Activated naive CD4-positive, alpha-beta T cell treated with anti-CD3 and anti-CD28 coated beads, Interleukin-2, amount 50 U/mL, for 16 hours (primary cell): ENCODE data around the gene TMSB10.

Source experiments
- DNase-seq: peaks from one replicate; pipeline ENCODE4 v3.0.0-alpha.2; 2020

TMSB10 gene

GRCh38 chr2:84880645-84881521, 24.6 kb upstream of the TMSB10 start, which contains the start of gene TRABD2A:
Gene TRABD2A, minus strand, starts transcription at chr2:84881084. Its CDS starts 45 bp downstream, at chr2:84881039.
- peak; percentile 64 for DNase-seq

GRCh38 chr2:84881581-84882413, 23.7 kb upstream of the TMSB10 start:
- DNase-seq = peak; percentile 89

GRCh38 chr2:84882414-84882738, 23.1 kb upstream of the TMSB10 start:
- no peak for DNase-seq

GRCh38 chr2:84882775-84883550, 22.5 kb upstream of the TMSB10 start:
- no peak for DNase-seq

- no peak for DNase-seq
Measured at GRCh38 chr2:84884449-84884848, 21.0 kb upstream of the TMSB10 start.

GRCh38 chr2:84885111-84885510, 20.3 kb upstream of the TMSB10 start:
- no peak for DNase-seq

- no peak for DNase-seq
Measured at GRCh38 chr2:84886791-84887190, 18.7 kb upstream of the TMSB10 start.

GRCh38 chr2:84888401-84889276, 16.8 kb upstream of the TMSB10 start:
- DNase-seq = peak; percentile 51

GRCh38 chr2:84889332-84889731, 16.1 kb upstream of the TMSB10 start:
- no peak for DNase-seq

- no peak for DNase-seq
Measured at GRCh38 chr2:84891355-84892010, 14.0 kb upstream of the TMSB10 start.

GRCh38 chr2:84894131-84894586, 11.3 kb upstream of the TMSB10 start:
- no peak for DNase-seq

- DNase-seq = no peak
Measured at GRCh38 chr2:84894758-84895520, 10.5 kb upstream of the TMSB10 start.

GRCh38 chr2:84896567-84896966, 8.9 kb upstream of the TMSB10 start:
- DNase-seq = no peak

GRCh38 chr2:84897773-84898172, 7.7 kb upstream of the TMSB10 start:
- no peak for DNase-seq

GRCh38 chr2:84899304-84900204, 5.9 kb upstream of the TMSB10 start:
- no peak for DNase-seq

GRCh38 chr2:84900971-84901370, 4.5 kb upstream of the TMSB10 start:
- DNase-seq = no peak

- no peak for DNase-seq
Measured at GRCh38 chr2:84901593-84902120, 3.8 kb upstream of the TMSB10 start.

- no peak for DNase-seq
Measured at GRCh38 chr2:84902526-84902925, 2.9 kb upstream of the TMSB10 start.

- DNase-seq = no peak
Measured at GRCh38 chr2:84904151-84904550, 1.3 kb upstream of the TMSB10 start.
